NCI-H2171 treated with DMSO at 0.1 percent for 48 hours (cell line): ENCODE data around the gene CEP97.
"Not testable (repeated sequence)": the region's sequence is repeated elsewhere in the genome, so short reads cannot be mapped to it uniquely, and the experiment has no call there.

Source experiments
- DNase-seq: peaks from one replicate; lab custom pipeline; 2025; lab: John Stamatoyannopoulos, UW

The CEP97 gene

DNA sequence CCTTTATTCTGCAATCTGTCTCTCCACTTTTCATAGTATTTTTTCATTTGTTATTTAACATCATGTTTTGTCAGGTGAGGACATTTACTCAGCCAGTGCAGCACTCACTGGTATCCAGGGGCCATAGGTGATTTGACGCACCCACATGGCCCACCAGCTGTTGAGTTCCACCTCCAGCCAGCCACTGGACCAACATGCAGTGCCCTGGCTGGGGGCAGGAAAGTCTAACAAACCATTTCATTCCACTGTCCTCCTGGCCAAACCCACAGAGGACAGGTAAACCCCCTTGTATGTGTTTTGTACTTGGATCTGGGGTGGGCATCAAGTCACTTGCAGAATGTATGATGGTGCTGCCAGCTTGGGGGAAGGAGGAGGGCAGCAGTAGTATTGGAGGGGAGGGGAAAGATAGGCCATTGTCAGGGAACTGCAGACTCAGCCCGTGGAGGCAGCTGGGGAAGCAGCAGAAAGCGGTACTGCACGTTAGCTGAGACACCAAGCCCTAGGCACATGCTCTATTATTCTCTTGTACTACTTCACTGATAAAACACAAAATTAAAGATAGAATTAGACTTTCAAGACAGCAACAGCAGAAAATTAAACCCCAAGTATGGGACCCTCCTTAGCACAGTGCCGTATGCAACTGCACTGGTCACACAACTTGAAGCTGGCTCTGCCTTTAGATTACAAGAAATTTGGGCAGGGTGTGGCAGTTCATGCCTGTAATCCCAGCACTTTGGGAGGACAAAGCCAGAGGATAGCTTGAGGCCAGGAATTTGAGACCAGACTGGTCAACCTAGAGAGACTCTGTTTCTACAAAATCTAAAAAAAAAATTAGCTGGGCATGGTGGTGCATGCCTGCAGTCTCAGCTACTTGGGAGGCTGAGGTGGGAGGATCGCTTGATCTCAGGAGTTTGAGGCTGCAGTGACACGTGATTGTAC, 22.4 kb upstream of the CEP97 start:
- no peak for DNase-seq

GRCh38 chr3:101702726-101703125, 21.7 kb upstream of the CEP97 start:
- no peak for DNase-seq

GRCh38 chr3:101703169-101703568, 21.2 kb upstream of the CEP97 start:
- no peak for DNase-seq

DNA sequence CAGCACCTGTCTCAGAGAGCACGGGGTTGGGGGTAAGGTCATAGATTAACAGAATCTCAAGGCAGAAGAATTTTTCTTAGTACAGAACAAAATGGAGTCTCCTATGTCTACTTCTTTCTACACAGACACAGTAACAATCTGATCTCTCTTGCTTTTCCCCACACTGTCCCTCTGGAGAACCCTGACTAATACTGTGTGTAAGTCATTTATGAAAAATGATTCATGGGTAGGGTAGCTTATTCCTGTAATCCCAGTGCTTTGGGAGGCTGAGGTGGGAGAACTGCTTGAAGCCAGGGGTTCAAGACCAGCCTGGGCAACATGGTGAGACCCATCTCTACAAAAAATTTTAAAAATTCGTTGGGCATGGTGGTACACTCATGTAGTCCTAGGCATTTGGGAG, 19.8 kb upstream of the CEP97 start:
- not testable (repeated sequence) for DNase-seq

GRCh38 chr3:101709126-101709525, 15.3 kb upstream of the CEP97 start:
- no peak for DNase-seq

DNA sequence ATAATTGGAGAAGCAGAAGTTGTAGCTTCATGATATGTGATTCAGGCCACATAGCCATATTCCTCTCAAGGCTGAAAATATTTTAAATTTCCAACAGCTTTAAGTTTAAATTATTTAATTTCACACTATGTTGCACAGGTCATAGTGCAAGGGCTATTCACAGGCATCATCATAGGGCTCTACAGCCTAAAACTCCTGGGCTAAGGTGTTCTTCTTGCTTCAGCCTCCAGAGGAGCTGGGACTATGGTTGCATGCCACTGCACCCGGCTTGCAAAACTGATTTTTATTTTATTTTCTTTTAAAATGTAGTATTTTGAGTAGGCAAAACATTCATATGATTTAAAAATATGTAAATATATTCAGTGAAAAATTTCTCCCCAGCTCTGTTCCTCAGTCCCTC, 6.0 kb upstream of the CEP97 start:
- DNase-seq, result no peak

DNA sequence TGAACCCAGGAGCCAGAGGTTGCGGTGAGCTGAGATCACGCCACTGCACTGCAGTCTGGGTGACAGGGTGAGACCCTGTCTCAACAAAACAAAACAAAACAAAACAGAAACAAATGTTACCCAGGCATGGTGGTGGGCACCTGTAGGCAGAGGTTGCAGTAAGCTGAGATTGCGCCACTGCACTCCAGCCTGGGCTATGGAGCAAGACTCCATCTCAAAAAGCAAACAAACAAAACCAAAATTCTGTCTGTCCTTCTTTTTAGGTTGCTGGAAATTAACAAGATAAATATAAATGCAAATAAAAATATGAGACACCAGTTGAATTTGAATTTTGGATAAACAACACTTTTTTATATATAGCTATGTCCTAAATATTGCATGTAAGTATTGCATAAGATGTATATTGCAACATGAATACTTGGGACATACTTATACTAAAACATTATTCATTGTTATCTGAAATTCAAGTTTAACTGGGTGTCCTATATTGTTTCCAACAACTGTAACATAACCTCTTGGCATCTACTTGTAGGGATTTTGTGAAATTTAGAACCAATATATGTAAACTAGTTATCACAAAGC, 4.7 kb upstream of the CEP97 start:
- DNase-seq, result no peak

GRCh38 chr3:101720851-101721840, 3.3 kb upstream of the CEP97 start:
- peak; percentile 66 for DNase-seq

DNA sequence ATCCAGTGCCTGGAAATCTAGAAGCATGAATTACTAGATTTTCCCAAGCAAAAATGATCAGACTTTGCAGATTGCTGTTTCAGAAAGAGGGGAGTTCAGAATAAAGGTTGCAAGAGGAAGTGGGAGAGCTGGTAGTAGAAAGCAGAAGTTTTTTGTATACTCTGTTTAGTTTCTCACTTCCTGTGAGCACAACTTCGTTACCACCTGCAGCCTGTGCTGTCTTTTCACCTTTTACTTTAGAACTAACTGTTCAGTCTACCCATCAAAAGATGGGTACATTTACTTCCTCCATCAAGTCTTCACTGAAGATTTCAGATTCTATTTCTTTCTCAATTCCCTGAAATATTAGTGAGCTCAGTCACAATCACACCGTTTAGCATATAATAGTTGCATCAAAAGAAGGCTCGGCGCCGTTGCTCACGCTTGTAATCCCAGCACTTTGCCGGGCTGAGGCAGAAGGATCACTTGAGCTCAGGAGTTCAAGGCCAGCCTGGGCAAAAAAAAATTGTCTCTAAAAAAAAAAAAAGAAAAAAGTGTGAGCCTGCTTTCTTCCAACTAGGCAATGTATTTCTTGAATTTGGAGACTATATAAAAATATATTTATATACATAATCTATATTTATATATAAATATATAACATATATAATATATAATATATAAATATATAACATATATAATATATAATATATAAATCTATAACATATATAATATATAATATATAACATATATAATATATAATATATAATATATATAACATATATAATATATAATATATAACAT, 1.8 kb upstream of the CEP97 start:
- no peak for DNase-seq

- DNase-seq, result peak; percentile 42
Observed at GRCh38 chr3:101725194-101725889, 928 bp downstream of the CEP97 start.

DNA sequence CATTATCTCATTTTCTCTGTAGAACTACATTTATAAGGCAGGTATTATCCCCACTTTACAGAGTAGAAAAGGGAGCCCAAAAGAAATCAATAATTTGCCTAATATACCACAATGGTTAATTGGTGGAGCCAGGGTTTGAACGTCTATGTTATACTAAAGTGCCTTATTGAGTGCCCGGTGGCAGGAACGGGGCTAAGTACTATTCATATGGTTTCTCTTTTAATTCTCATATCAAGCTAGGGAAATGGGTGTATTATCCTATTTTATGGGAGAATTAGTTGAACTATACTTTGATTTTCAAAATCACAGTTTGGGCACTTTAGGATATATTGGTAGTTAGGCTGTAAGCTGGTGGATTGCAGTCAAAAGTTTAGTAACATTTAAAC, 1.5 kb downstream of the CEP97 start:
- DNase-seq, result no peak

- DNase-seq, result no peak
Observed at GRCh38 chr3:101729586-101729985, 5.2 kb downstream of the CEP97 start.

- no peak for DNase-seq
Observed at GRCh38 chr3:101730839-101731238, 6.4 kb downstream of the CEP97 start.

GRCh38 chr3:101732240-101732641, 7.8 kb downstream of the CEP97 start:
- no peak for DNase-seq

DNA sequence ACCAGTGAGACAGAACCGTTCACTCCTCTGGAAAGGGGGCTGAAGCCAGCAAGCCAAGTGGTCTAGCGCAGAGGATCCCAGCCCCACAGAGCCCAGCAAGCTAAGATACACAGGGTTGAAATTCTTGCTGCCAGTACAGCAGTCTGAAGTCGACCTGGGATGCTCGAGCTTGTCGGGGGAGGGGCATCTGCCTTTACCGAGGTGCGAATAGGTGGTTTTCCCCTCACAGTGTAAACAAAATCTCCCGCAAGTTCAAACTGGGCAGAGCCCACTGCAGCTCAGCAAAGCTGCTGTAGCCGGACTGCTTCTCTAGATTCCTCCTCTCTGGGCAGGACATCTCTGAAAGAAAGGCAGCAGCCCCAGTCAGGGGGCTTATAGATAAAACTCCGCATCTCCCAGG, 11.4 kb downstream of the CEP97 start:
- no peak for DNase-seq

- not testable (repeated sequence) for DNase-seq
Observed at GRCh38 chr3:101741914-101742313, 17.5 kb downstream of the CEP97 start.

GRCh38 chr3:101744811-101745210, 20.4 kb downstream of the CEP97 start:
- DNase-seq, result no peak

- DNase-seq, result not testable (repeated sequence)
Observed at GRCh38 chr3:101745934-101746333, 21.5 kb downstream of the CEP97 start.

DNA sequence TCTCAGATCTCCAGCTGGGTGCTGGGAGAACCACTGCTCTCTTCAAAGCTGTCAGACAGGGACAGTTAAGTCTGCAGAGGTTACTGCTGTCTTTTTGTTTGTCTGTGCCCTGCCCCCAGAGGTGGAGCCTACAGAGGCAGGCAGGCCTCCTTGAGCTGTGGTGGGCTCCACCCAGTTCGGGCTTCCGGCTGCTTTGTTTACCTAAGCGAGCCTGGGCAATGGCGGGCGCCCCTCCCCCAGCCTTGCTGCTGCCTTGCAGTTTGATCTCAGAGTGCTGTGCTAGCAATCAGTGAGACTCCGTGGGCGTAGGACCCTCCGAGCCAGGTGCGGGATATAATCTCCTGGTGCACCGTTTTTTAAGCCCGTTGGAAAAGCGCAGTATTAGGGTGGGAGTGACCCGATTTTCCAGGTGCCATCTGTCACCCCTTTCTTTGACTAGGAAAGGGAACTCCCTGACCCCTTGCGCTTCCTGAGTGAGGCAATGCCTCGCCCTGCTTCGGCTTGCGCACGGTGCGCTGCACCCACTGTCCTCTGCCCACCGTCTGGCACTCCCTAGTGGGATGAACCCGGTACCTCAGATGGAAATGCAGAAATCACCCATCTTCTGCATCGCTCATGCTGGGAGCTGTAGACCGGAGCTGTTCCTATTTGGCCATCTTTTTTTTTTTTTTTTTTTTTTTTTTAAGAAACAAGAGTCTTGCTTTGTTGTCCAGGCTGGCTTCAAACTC, 29.1 kb downstream of the CEP97 start:
- DNase-seq, result not testable (repeated sequence)

DNA sequence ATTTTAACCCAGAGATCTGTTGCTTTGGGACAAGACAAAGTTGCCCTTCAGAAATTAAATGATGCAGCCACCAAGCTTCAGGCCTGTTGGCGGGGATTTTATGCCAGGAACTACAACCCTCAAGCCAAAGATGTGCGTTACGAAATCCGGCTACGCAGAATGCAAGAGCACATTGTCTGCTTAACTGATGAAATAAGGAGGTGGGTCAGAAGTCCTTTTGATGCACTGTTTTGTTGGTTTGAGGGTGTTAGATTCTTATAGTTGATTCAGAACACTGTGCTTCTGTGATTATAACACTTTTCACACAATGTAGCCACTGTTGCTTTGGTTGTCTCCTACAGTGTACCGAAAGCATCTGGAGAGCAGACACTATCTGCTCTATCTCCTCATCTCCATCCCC, 33.8 kb downstream of the CEP97 start:
- no peak for DNase-seq
